HL-60/S4 treated with retinoic acid at 250 ng/mL for 4 days and 3 days (cell line): Measurements from ENCODE around the gene GPATCH11.

ENCODE experiments used
- in situ Hi-C: fragments of 300-500 bp; cut with MboI; formaldehyde crosslinking; loops from 2 replicates; pipeline ENCODE4 v1.7.0; 2022; ENCODE audit warnings: low sequenced_read_pairs

GPATCH11 gene

DNA sequence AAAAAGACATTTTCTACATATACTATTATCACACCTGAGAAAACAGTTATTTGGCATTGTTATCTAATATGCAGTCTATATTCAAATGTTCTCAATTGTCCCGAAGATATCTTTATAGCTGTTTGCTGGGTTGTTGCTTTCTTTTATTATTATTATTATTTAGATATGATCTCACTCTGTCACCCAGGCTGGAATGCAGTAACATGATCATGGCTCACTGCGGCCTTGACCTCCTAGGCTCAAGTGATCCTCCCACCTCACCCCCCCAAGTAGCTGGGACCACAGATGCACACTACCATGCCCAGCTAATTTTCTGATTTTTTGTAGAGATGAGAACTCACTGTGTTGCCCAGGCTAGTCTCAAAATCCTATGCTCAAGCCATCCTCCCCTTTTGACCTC lies 19.9 kb downstream of the GPATCH11 start:
- in situ Hi-C loops, result no loop called here

DNA sequence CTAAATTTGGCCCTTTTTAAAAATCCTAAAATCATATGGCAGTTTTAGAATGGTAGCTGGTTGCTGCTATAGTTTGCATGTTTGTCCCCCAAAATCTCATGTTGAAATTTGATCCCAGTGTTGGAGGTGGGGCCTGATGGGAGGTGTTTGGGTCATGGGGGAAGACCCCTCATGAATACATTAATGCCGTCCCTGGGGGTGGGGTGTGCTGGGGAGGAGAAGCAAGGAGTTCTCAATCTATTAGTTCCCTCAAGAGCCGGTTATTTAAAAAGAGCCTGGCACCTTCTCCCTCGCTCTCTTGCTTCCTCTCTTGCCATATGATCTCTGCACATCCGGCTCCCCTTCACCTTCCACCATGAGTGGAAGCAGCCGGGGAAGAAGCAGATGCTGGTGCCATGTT lies 20.8 kb downstream of the GPATCH11 start:
- in situ Hi-C loops, result no loop called here

DNA sequence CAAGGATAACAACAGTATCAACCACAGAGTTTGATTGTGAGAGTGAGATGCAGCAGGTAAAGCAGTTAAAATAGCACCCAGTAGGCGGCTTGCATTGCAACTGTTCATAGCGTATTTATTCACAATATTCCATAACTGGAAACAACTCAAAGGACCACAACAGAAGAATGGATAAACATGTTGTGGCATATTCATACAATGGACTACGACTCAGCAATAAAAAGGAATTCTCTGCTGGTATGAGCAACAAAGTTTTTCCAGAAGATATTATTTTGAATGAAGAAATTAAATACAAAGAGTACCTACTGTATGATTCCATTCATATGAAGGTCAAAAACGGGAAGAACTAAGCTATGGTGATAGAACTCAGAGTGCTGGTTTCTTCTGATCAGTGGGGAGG lies 25.2 kb downstream of the GPATCH11 start:
- in situ Hi-C loops, result no loop called here

DNA sequence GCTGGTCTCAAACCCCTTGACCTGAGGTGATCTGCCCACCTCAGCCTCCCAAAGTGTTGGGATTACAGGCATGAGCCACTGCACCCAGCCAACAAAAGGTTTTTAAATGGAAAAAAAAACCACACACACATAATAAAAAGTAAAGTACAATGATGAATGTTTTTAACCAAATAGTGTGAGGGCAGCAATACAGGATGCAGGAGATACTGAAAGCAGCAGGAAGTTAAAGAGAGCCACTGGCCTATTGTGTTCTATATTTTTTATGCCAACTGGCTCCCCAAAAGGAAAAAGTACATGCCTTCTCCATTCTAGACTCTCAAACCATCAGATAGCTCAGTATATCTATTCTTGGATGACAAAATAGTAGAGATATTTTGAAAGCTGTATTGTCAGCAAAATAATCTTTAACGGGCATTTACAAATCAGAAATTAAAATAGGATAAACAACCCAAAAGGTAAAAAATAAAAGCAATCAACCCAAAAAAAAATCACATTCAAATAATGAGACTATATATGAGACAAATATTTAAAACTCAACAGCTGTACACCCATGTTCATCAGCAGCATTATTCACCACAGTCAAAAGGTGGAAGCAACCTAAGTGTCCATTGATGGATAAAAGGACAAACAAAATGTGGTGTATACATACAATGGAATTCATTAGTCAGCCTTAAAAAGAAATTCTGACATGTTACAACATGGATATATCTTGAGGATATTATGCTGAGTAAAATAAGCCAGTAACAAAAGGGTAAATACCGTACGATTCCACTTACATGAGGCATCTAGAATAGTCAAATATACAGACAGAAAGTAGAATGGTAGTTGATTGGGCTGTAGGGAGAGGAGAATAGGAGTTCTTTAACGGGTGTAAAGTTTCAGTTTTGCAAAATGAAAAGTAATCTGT lies 26.2 kb downstream of the GPATCH11 start:
- in situ Hi-C loops, result no loop called here

DNA sequence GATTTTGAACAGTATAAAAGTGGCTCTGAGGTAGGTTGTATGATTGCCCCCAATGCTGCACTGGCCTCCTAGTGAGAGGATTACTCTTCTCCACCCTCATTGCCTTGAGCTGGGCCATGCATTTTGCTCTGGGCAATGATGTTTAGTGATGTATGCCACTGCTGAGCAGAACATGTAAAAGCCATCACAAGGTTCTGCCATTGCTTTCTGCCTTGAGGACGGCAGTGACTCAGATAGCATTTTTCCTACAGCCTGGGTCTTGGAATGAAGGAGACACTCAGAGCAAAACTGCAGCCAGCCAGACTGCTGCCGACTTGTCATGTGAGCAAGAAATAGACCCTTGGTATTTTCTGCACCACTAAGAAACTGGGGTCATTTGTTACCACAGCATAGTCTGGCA lies 27.6 kb downstream of the GPATCH11 start:
- in situ Hi-C loops, result no loop called here

DNA sequence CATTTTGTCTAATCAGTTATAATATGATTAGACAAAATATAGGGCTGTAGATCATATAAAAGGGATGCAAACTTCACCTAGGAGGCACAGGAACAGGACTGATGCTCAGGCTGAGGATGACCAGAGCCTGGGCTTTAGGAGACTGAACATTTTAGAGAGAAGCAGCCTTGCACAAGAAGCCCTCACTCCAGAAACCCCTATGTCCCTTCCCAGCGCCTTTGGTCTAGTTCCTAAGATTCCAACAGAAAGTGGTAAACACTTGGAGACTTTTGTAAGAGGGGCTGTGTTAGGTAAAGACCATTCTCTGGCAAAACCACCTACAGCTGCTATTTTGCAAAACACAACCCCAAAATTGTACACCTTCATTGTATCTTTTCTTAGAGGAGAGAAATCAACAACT lies 33.2 kb downstream of the GPATCH11 start:
- in situ Hi-C loops, result no loop called here

DNA sequence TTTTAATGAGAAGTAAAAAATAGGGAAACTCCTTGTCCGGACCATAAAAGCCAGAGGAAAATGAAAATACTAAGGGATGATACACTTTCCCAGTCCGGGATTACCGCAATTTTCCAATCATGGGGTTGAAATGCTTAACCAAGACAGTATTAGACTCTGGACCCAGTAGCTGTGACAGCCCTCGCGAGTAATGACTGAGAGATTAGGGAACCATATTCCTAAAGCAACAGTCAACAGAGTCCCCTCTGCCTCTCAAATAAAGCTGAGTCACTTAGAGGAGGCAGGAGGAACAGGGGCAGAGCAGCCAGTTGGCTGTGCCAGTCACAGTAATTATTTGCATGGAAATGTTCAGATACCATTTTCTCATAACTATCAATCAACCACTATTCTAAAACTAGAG lies 34.8 kb downstream of the GPATCH11 start:
- in situ Hi-C loops, result no loop called here

DNA sequence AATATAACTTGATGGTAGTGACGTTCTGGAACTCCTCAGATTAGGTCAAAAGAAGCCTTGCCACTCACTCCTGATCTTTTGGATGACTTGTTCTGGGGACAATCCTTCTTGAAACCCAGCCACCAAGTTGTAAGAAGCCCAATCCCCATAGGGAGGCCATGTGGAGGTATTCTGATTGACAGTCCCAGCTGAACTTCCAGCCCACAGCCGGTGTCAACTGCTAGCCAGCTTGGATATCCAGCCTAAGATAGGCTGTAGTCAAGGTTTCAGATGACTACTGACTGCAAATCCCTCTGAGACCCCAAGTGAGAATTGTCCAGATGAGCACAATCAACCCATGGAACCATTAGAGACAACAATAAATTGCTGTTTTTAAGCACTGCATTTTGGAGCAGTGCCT lies 41.1 kb downstream of the GPATCH11 start:
- in situ Hi-C loops, result no loop called here

DNA sequence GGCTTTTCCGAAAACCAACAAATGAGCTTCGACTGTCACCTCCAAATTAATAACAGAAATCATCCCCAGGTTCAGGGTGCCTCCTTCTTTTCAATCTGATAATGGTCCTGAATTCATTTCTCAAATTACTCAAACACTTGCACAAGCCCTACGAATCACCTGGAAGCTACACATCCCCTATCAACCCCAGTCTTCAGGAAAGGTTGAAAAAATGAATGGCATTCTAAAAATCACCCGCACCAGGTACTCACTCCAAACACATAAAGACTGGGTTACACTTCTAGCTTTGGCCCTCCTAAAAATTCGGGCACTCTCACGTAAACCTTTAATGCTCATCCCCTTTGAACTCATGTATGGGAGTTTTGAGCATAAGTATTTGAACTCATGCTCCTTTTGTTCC lies 48.6 kb downstream of the GPATCH11 start:
- in situ Hi-C loops, result no loop called here

DNA sequence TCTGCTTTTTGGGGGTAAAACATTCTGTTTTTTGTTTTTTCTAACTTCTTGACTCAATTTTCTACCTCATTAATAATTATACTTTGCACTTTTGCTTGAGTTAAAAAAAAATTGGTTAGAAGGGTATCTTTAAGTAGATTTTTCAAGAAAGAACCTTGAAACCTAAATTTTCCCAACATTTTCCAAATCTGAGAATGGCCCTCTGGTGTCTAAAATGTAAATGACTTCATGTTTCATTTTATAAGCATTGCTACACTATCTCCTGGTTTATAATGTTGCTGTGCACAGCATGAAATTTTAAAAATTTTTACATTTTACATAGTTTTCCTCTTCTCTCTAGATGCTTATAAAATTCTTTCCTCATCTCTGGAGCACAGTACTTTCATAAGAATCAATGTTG lies 58.2 kb downstream of the GPATCH11 start:
- in situ Hi-C loops, result no loop called here

DNA sequence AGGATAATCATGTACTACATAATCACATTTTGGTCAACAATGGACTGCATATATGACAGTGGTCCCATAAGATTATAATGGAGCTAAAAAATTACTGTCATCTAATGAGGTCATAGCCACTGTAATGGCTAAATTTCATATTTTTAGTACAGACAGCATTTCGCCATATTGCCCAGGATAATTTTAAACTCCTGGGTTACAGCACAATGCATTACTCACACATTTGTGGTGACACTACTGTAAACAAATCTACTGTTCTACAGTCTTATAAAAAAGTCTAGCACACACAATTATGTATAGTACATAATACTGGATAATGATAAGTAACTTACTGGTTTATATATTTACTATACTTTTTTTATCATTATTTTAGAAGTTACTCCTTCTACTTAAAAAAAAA lies 59.7 kb downstream of the GPATCH11 start:
- in situ Hi-C loops, result no loop called here

DNA sequence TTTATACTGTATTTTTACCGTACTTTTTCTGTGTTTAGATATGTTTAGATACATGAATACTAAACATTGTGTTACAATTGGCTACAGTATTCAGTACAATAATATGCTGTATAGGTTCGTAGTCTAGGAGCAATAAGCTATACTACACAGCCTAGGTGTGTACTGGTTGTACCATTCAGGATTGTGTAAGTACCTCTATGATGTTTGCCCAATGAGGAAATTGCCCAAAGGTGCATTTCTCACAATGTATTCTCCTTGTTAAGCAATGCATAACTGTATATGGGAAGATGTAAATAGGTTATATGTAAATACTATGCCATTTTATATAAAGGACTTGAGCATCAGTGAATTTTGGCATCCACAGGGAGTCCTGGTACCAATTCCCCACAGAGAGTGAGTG lies 61.7 kb downstream of the GPATCH11 start:
- in situ Hi-C loops, result no loop called here

DNA sequence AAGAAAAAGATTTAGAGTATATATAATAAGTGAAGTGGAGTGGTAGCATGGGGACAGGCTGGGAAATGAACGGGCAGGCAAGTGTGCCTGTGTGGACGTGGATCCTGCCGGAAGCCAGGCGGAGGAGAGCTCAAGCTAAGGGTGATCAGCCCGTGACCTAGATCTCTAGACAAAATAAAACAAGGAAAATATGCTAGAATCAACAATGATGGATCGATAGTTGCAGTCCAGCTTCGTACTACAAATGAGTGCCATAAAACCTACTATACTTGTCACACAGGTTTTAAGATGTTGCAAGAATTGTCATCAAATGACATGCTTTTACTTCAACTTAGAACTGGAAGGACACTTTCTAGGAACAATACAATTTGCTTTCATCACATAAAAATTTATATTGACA lies 64.0 kb downstream of the GPATCH11 start:
- in situ Hi-C loops, result no loop called here
